Measurements from ENCODE around the gene FURIN. TPM values are rescaled to one million over a fixed set of nuclear protein-coding genes. Genes with fewer than 3 reads are reported as not detected.

The FURIN gene
- total and polyA plus RNA-seq, 2 of the 8 experiments (the other 6 are each of a cell fraction or from before 2014, with no cell fraction given) = 15.8 to 32.1 TPM

DNA sequence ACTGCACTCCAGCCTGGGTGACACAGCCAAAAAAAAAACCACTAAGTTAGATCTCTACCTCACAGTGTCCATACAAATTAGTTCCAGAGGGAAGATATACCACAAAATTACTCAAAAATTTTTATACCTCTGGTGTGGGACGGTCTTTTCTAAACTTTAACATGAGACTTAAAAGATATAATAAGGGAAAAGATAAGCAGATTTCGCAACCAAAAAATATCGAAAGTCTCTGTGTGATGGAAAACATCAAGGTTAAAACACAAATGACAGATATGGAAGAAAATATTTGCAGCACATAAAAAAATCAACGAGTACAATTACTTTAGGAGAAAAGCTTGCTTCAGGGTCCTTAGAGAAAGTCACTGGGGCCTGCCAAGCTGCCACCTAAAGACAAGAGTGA is 53.5 kb downstream of the FURIN start:
- Histone ChIP-seq H2BK12ac (ENCODE audit: low read depth, low read length) (no peak overlapping the region), H3K9ac (replicated peaks in 1 of 4; ENCODE audit: extremely low read depth in 1 of 4, low read depth in 3 of 4, low read length in 3 of 4) (no peak overlapping the region), H2AK5ac (ENCODE audit: low read depth, low read length) (no peak overlapping the region), H3K14ac (ENCODE audit: insufficient read length) (no peak overlapping the region), H2BK15ac (ENCODE audit: low read length) (no peak overlapping the region), H3K4me2 (ENCODE audit: insufficient read depth in 1 of 2, low read depth in 2 of 2, low read length in 2 of 2) (no peak overlapping the region), H2BK120ac (replicated peaks; ENCODE audit: low read depth, low read length) (no peak overlapping the region), H3K27me3 (replicated peaks in 1 of 4; ENCODE audit: control insufficient read depth in 3 of 4, extremely low read depth in 1 of 4, insufficient read depth in 3 of 4, low read length in 3 of 4) (no peaks in the 10 kb centered on the region; a peak in 1 of 7 replicates), H3K23ac (ENCODE audit: insufficient read length) (no peak overlapping the region), H4K20me1 (replicated peaks in 1 of 2; ENCODE audit: control insufficient read depth in 1 of 2, insufficient read depth in 2 of 2, low read length in 2 of 2) (peaks cover 0 to 1% of the 10 kb centered on the region in 2 experiments), H3K23me2 (ENCODE audit: low read depth, low read length) (no peaks in the 10 kb centered on the region), H2BK5ac (ENCODE audit: low read depth, low read length) (no peak overlapping the region), H2AFZ (ENCODE audit: low read length) (no peak overlapping the region), H3K4me3 (ENCODE audit: extremely low read depth in 1 of 4, insufficient read depth in 2 of 4, low read depth in 3 of 4, low read length in 4 of 4) (no peak overlapping the region), H3K18ac (ENCODE audit: extremely low read depth, low read length) (no peak overlapping the region), H3K4me1 (replicated peaks in 1 of 4; ENCODE audit: control insufficient read depth in 3 of 4, insufficient read depth in 4 of 4, low read length in 3 of 4) (no peaks in the 10 kb centered on the region), H3K27ac (ENCODE audit: low read depth, low read length) (no peak overlapping the region), H3K56ac (replicated peaks; ENCODE audit: insufficient read length, low read depth, low read length) (no peak overlapping the region), H3K79me1 (ENCODE audit: low read depth, low read length) (no peaks in the 10 kb centered on the region), H3K4ac (replicated peaks; ENCODE audit: insufficient read length, low read depth, low read length) (no peak overlapping the region), H4K8ac (ENCODE audit: extremely low read depth, insufficient read depth, low read length) (no peak overlapping the region), H4K5ac (ENCODE audit: insufficient read length, low read depth, low read length) (no peak overlapping the region), H3K9me3 (ENCODE audit: insufficient read depth in 2 of 2, low read depth in 1 of 2, low read length in 1 of 2) (no peaks in the 10 kb centered on the region), H2BK20ac (ENCODE audit: low read length) (no peak overlapping the region), H3K36me3 (ENCODE audit: control insufficient read depth in 2 of 4, insufficient read depth in 4 of 4, low read length in 3 of 4) (no peaks in the 10 kb centered on the region; a peak in 2 of 8 replicates), H3K79me2 (ENCODE audit: control insufficient read depth in 1 of 2, insufficient read depth in 2 of 2, low read length in 2 of 2) (no peaks in the 10 kb centered on the region), H4K91ac (replicated peaks; ENCODE audit: insufficient read length, low read length) (no peak overlapping the region)
- CTCF ChIA-PET (ENCODE audit: partially characterized antibody) = interaction anchor here (2.4 to 4.6 kb wide), 2 partner anchors 11 to 26 kb away, joined by 6 to 58 read pairs; partner anchors contain the start of genes HDDC3 and UNC45A
- DNase-seq (ENCODE audit: low read depth in 1 of 2, low spot score in 2 of 2) (no peak), FAIRE-seq (no peak)
- POLR2A ChIA-PET (ENCODE audit: partially characterized antibody) = interaction anchor here (1.3 kb wide), 1 partner anchor 11 kb away, joined by 3 read pairs; the partner anchor contains the start of gene HDDC3
- 96% methylated on average over 4 of the region's 4 CpGs; no CpG with 5 or more reads in 1 of the 2 experiments for WGBS, 2 experiments (ENCODE audit: extremely low coverage in 1 of 2, insufficient coverage in 1 of 2, insufficient read length in 1 of 2, insufficient replicate concordance in 2 of 2, low coverage in 1 of 2, low lambda C conversion rate in 2 of 2, missing lambda C conversion rate in 1 of 2)
- no peak for TF ChIP-seq TEAD4 (IDR thresholded peaks at IDR 0.05; ENCODE audit: low read depth, low read length)
- no peak for TF ChIP-seq TAF7 (optimal IDR thresholded peaks at IDR 0.05; ENCODE audit: borderline replicate concordance, low read depth, low read length)
- TF ChIP-seq EZH2 (IDR thresholded peaks at IDR 0.05; ENCODE audit: low read depth, low read length, severe bottlenecking) = no peak
- no peak for TF ChIP-seq PHF8 (conservative IDR thresholded peaks at IDR 0.05; ENCODE audit: low read depth, low read length)
- TF ChIP-seq ASH2L (IDR thresholded peaks at IDR 0.05; ENCODE audit: low read length) = no peak
- no peak for TF ChIP-seq SP2 (IDR thresholded peaks at IDR 0.05; ENCODE audit: low read length)
- no peak for TF ChIP-seq TBP (IDR thresholded peaks at IDR 0.05; ENCODE audit: low read depth, low read length)
- TF ChIP-seq SIRT6 (IDR thresholded peaks at IDR 0.05; ENCODE audit: low read length) = no peak
- no peak for TF ChIP-seq CREB1 (IDR thresholded peaks at IDR 0.05)
- TF ChIP-seq, protein P1, sequence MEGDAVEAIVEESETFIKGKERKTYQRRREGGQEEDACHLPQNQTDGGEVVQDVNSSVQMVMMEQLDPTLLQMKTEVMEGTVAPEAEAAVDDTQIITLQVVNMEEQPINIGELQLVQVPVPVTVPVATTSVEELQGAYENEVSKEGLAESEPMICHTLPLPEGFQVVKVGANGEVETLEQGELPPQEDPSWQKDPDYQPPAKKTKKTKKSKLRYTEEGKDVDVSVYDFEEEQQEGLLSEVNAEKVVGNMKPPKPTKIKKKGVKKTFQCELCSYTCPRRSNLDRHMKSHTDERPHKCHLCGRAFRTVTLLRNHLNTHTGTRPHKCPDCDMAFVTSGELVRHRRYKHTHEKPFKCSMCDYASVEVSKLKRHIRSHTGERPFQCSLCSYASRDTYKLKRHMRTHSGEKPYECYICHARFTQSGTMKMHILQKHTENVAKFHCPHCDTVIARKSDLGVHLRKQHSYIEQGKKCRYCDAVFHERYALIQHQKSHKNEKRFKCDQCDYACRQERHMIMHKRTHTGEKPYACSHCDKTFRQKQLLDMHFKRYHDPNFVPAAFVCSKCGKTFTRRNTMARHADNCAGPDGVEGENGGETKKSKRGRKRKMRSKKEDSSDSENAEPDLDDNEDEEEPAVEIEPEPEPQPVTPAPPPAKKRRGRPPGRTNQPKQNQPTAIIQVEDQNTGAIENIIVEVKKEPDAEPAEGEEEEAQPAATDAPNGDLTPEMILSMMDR (IDR thresholded peaks at IDR 0.05; ENCODE audit: control extremely low read depth in 1 of 3, insufficient read depth in 1 of 3, low read depth in 1 of 3, low read length in 3 of 3) = no peak
- TF ChIP-seq JUN (IDR thresholded peaks at IDR 0.05; ENCODE audit: low read depth, low read length) = no peak
- TF ChIP-seq TAF1 (IDR thresholded peaks at IDR 0.05; ENCODE audit: low read depth, low read length) = no peak
- TF ChIP-seq NANOG (IDR thresholded peaks at IDR 0.05; ENCODE audit: insufficient read depth, low read depth, low read length, poor library complexity, severe bottlenecking) = no peak

Measured in H1 (cell line).